NT2/D1 (cell line): Measurements from ENCODE around the gene RIC8A.

Experiments used
- DNase-seq: peaks from one replicate; pipeline ENCODE4 v3.0.0-alpha.2; 2011; ENCODE audit warnings: low read depth, low spot score
- H3K27me3 ChIP-seq: 2 replicates; pipeline ENCODE4 v1.6.0; 2011; ENCODE audit warnings: mild to moderate bottlenecking; ENCODE audit not compliant: insufficient read length, insufficient read depth
- H3K36me3 ChIP-seq: 2 replicates; pipeline ENCODE4 v1.6.1; 2011; ENCODE audit warnings: mild to moderate bottlenecking, low read length, mixed read lengths; ENCODE audit not compliant: insufficient read depth, insufficient read length
- H3K4me1 ChIP-seq: 2 replicates; pipeline ENCODE4 v1.5.1; 2011; ENCODE audit not compliant: insufficient read depth, insufficient read length
- H3K4me3 ChIP-seq: 2 replicates; pipeline ENCODE4 v1.5.1; 2011; ENCODE audit warnings: low read depth; ENCODE audit not compliant: insufficient read length
- H3K9ac ChIP-seq: 2 replicates; pipeline ENCODE4 v1.6.0; 2011; ENCODE audit warnings: low read depth; ENCODE audit not compliant: insufficient read length
- H3K9me3 ChIP-seq: 2 replicates; pipeline ENCODE4 v1.5.1; 2011; ENCODE audit warnings: mild to moderate bottlenecking, low read length; ENCODE audit not compliant: insufficient read depth
- SUZ12 ChIP-seq: IDR thresholded peaks from 2 replicates; pipeline ENCODE4 v1.6.1; 2011; ENCODE audit not compliant: insufficient read length, insufficient read depth; ENCODE audit errors: extremely low read depth
- YY1 ChIP-seq: IDR thresholded peaks from 2 replicates; pipeline ENCODE4 v1.6.1; 2011; ENCODE audit not compliant: insufficient read length, insufficient read depth
- ZNF274 ChIP-seq: IDR thresholded peaks from 2 replicates; pipeline ENCODE4 v1.6.1; 2011; ENCODE audit warnings: mild to moderate bottlenecking, low read depth, low read length

The RIC8A gene

DNA sequence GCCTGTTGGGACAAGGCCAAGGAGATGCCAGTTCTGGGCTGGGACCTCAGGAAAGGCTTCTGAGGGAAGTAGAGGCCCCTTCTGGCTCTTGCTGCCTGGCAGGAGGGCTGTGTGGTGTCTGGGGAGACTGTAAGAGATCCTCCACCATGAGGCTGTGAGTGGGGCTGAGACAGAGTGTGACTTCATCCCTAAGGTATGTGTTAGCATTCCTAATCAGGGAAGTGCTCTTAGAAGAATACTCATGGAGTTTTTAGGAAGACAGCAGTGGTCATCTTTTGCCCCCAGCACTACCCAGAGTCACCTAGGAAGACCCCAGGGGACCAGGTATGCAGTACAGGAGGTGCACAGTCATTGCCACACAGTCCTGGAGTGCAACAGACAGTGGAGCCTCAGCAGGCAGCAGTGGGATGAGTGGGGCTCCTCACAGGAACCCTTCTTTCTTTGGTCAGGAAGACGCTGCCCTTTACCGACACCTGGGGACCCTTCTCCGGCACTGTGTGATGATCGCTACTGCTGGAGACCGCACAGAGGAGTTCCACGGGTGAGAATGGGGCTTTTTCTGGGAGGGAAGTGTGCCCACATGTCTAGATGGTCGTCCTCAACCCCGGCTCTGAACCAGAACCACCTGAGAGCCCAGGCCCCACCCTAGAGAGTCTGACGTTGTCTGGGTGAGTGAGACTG, 2.8 kb downstream of the RIC8A start:
- TF ChIP-seq ZNF274 = no peak
- TF ChIP-seq SUZ12 = no peak
- no peak for TF ChIP-seq YY1
- H3K4me3 ChIP-seq = peak overlapping the region; percentile 85
- no peaks in the 10 kb centered on the region for H3K27me3 ChIP-seq
- no peaks in the 10 kb centered on the region for H3K9me3 ChIP-seq
- H3K36me3 ChIP-seq = peaks cover 72% of the 10 kb centered on the region
- H3K4me1 ChIP-seq = peaks cover 28% of the 10 kb centered on the region
- peak overlapping the region; percentile 92 for H3K9ac ChIP-seq
- DNase-seq = peak; percentile 22

DNA sequence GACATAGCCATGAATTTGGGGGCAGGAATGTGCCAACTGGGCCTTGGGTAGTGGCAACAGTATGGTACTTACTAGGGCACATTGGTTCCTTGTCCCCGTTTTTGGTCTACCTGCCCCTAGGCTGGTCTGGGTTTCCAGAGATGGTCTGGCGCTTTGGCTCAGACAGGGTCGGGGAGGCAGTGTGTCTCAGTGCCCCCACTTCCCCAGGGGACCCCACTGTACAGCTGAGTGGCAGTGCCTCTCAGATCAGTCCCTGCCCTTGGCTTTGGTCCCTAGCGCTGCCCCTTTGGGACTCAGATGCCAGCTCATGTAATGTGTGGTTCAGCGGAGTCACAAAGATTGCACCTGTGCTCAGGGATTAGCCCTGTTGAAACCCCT, 3.3 kb downstream of the RIC8A start:
- no peaks in the 10 kb centered on the region for H3K9me3 ChIP-seq
- no peak for TF ChIP-seq ZNF274
- no peak for DNase-seq
- no peaks in the 10 kb centered on the region for H3K27me3 ChIP-seq
- H3K36me3 ChIP-seq = peaks cover 72% of the 10 kb centered on the region
- H3K4me1 ChIP-seq = peaks cover 24% of the 10 kb centered on the region
- H3K4me3 ChIP-seq = no peak overlapping the region
- peak overlapping the region; percentile 16 for H3K9ac ChIP-seq

- Histone ChIP-seq H3K9me3 (no peaks in the 10 kb centered on the region), H3K36me3 (peaks cover 73% of the 10 kb centered on the region), H3K4me3 (no peak overlapping the region), H3K27me3 (no peaks in the 10 kb centered on the region), H3K4me1 (peaks cover 24% of the 10 kb centered on the region), H3K9ac (no peak overlapping the region)
- no peak for TF ChIP-seq YY1
- TF ChIP-seq SUZ12 = no peak
- no peak for DNase-seq
These were observed 3.8 kb downstream of the RIC8A start for GRCh38 chr11:211295-211694.

- Histone ChIP-seq H3K27me3 (no peaks in the 10 kb centered on the region), H3K36me3 (peaks cover 75% of the 10 kb centered on the region), H3K9ac (no peak overlapping the region), H3K4me3 (no peak overlapping the region), H3K4me1 (peaks cover 24% of the 10 kb centered on the region), H3K9me3 (no peaks in the 10 kb centered on the region)
- no peak for DNase-seq
- TF ChIP-seq SUZ12 (no peak), YY1 (no peak), ZNF274 (no peak)
These were observed 4.2 kb downstream of the RIC8A start for GRCh38 chr11:211741-212140.

GRCh38 chr11:212150-213100, 4.9 kb downstream of the RIC8A start:
- no peak for DNase-seq
- Histone ChIP-seq H3K4me1 (peaks cover 24% of the 10 kb centered on the region), H3K9ac (no peak overlapping the region), H3K36me3 (peaks cover 75% of the 10 kb centered on the region), H3K9me3 (no peaks in the 10 kb centered on the region), H3K27me3 (no peaks in the 10 kb centered on the region), H3K4me3 (no peak overlapping the region)
- TF ChIP-seq ZNF274 = no peak
- TF ChIP-seq SUZ12 = no peak
- no peak for TF ChIP-seq YY1

GRCh38 chr11:213111-213510, 5.6 kb downstream of the RIC8A start:
- Histone ChIP-seq H3K4me1 (peaks cover 24% of the 10 kb centered on the region), H3K9ac (no peak overlapping the region), H3K36me3 (peaks cover 75% of the 10 kb centered on the region), H3K4me3 (no peak overlapping the region), H3K27me3 (no peaks in the 10 kb centered on the region), H3K9me3 (no peaks in the 10 kb centered on the region)
- TF ChIP-seq YY1 (no peak), ZNF274 (no peak), SUZ12 (no peak)
- no peak for DNase-seq

DNA sequence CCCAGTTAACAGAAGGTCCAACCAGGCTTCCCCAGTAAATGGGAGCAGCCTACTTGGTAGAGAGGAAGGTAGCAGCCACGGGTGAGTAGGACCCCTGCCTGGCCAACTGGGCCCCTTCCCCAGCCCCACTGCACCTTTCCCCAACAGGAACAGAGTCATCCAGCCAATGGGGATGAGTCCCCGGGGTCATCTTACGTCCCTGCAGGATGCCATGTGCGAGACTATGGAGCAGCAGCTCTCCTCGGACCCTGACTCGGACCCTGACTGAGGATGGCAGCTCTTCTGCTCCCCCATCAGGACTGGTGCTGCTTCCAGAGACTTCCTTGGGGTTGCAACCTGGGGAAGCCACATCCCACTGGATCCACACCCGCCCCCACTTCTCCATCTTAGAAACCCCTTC, 6.6 kb downstream of the RIC8A start:
- H3K4me1 ChIP-seq = peaks cover 24% of the 10 kb centered on the region
- no peak for DNase-seq
- TF ChIP-seq ZNF274 (no peak), SUZ12 (no peak), YY1 (no peak)
- no peak overlapping the region for H3K4me3 ChIP-seq
- no peaks in the 10 kb centered on the region for H3K27me3 ChIP-seq
- H3K36me3 ChIP-seq = peaks cover 75% of the 10 kb centered on the region
- H3K9ac ChIP-seq = no peak overlapping the region
- no peaks in the 10 kb centered on the region for H3K9me3 ChIP-seq
